ENCODE data around the gene PTBP1. TPM values are rescaled to one million over a fixed set of nuclear protein-coding genes. Genes with fewer than 3 reads are reported as not detected.

Gene PTBP1
- total RNA-seq, 2 donors from 2014 or later: 284 to 457 TPM

DNA sequence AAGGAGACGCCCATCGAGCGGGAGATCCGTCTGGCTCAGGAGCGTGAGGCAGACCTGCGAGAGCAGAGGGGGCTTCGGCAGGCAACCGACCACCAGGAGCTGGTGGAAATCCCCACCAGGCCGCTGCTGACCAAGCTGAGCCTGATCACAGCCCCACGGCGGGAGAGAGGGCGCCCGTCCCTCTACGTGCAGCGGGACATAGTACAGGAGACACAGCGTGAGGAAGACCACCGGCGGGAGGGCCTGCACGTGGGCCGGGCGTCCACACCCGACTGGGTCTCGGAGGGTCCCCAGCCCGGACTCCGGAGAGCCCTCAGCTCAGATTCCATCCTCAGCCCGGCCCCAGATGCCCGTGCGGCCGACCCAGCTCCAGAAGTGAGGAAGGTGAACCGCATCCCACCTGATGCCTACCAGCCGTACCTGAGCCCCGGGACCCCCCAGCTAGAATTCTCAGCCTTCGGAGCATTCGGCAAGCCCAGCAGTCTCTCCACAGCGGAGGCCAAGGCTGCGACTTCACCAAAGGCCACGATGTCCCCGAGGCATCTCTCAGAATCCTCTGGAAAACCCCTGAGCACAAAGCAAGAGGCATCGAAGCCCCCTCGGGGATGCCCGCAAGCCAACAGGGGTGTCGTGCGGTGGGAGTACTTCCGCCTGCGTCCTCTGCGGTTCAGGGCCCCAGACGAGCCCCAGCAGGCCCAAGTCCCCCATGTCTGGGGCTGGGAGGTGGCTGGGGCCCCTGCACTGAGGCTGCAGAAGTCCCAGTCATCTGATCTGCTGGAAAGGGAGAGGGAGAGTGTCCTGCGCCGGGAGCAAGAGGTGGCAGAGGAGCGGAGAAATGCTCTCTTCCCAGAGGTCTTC is 39.2 kb upstream of the PTBP1 start:
- Histone ChIP-seq H3K9me3 (no peaks in the 10 kb centered on the region), H3K4me3 (no peak overlapping the region), H3K9ac (ENCODE audit: low read depth in 2 of 2, low read length in 2 of 2) (no peak overlapping the region), H3K27me3 (no peaks in the 10 kb centered on the region), H3K36me3 (no peaks in the 10 kb centered on the region), H3K4me1 (no peaks in the 10 kb centered on the region), H3K27ac (no peak overlapping the region)
- no peak for TF ChIP-seq CTCF (IDR thresholded peaks at IDR 0.05)
- intact Hi-C loops (cut with DNase I): no loop called here
- DNase-seq: no peak

- intact Hi-C loops (cut with DNase I): loop anchor here (10.0 kb wide), 1 partner anchor 92 kb away; the partner anchor contains the start of genes CFD and ELANE
- H3K27ac ChIP-seq: no peak overlapping the region
- H3K27me3 ChIP-seq: no peaks in the 10 kb centered on the region
- no peaks in the 10 kb centered on the region for H3K4me1 ChIP-seq
- H3K4me3 ChIP-seq: no peak overlapping the region
- no peaks in the 10 kb centered on the region for H3K9me3 ChIP-seq
- DNase-seq: no peak
- no peaks in the 10 kb centered on the region for H3K36me3 ChIP-seq
- TF ChIP-seq CTCF (IDR thresholded peaks at IDR 0.05): no peak
- H3K9ac ChIP-seq (ENCODE audit: low read depth in 2 of 2, low read length in 2 of 2): no peak overlapping the region
These were observed 34.1 kb upstream of the PTBP1 start for GRCh38 chr19:763181-763580.

- Histone ChIP-seq H3K4me3 (no peak overlapping the region), H3K9ac (ENCODE audit: low read depth in 2 of 2, low read length in 2 of 2) (no peak overlapping the region), H3K9me3 (no peaks in the 10 kb centered on the region), H3K27ac (no peak overlapping the region), H3K36me3 (no peaks in the 10 kb centered on the region), H3K4me1 (no peaks in the 10 kb centered on the region), H3K27me3 (no peaks in the 10 kb centered on the region)
- no peak for DNase-seq
- intact Hi-C loops (cut with DNase I): loop anchor here (10.0 kb wide), 1 partner anchor 91 kb away; the partner anchor contains the start of genes CFD and ELANE
- no peak for TF ChIP-seq CTCF (IDR thresholded peaks at IDR 0.05)
These were observed 33.4 kb upstream of the PTBP1 start for GRCh38 chr19:763869-764268.

- intact Hi-C loops (cut with DNase I): loop anchor here (10.0 kb wide), 1 partner anchor 90 kb away; the partner anchor contains the start of genes CFD and ELANE
- Histone ChIP-seq H3K36me3 (no peaks in the 10 kb centered on the region), H3K4me3 (no peak overlapping the region), H3K9me3 (no peaks in the 10 kb centered on the region), H3K27me3 (no peaks in the 10 kb centered on the region), H3K27ac (no peak overlapping the region), H3K4me1 (no peaks in the 10 kb centered on the region), H3K9ac (ENCODE audit: low read depth in 2 of 2, low read length in 2 of 2) (no peak overlapping the region)
- no peak for DNase-seq
- TF ChIP-seq CTCF (IDR thresholded peaks at IDR 0.05): no peak
These were observed 33.0 kb upstream of the PTBP1 start for GRCh38 chr19:764301-764700.

GRCh38 chr19:765179-765738 is 32.0 kb upstream of the PTBP1 start:
- DNase-seq: no peak
- Histone ChIP-seq H3K4me3 (no peak overlapping the region), H3K27me3 (no peaks in the 10 kb centered on the region), H3K4me1 (no peaks in the 10 kb centered on the region), H3K9me3 (no peaks in the 10 kb centered on the region), H3K27ac (no peak overlapping the region), H3K36me3 (no peaks in the 10 kb centered on the region), H3K9ac (ENCODE audit: low read depth in 2 of 2, low read length in 2 of 2) (no peak overlapping the region)
- intact Hi-C loops (cut with DNase I): loop anchor here (10.0 kb wide), 1 partner anchor 90 kb away; the partner anchor contains the start of genes CFD and ELANE
- TF ChIP-seq CTCF (IDR thresholded peaks at IDR 0.05): no peak

Measured in colonic mucosa (tissue), 4 donors.